K562 treated with DMSO at 1 percent for 4 hours (cell line): ENCODE measurements around the gene SFSWAP. TPM values are rescaled to one million over a fixed set of nuclear protein-coding genes. Genes with fewer than 3 reads are reported as not detected.

Source experiments
- total RNA-seq: library from RNA; unstranded; fragments of 300-600 nt; gene quantifications from 2 replicates; pipeline ENCODE4 v1.2.3, GENCODE V29; 2022; ENCODE audit not compliant: insufficient read depth

Gene SFSWAP
- 25.4 and 26.1 TPM in 2 replicates for total RNA-seq

DNA sequence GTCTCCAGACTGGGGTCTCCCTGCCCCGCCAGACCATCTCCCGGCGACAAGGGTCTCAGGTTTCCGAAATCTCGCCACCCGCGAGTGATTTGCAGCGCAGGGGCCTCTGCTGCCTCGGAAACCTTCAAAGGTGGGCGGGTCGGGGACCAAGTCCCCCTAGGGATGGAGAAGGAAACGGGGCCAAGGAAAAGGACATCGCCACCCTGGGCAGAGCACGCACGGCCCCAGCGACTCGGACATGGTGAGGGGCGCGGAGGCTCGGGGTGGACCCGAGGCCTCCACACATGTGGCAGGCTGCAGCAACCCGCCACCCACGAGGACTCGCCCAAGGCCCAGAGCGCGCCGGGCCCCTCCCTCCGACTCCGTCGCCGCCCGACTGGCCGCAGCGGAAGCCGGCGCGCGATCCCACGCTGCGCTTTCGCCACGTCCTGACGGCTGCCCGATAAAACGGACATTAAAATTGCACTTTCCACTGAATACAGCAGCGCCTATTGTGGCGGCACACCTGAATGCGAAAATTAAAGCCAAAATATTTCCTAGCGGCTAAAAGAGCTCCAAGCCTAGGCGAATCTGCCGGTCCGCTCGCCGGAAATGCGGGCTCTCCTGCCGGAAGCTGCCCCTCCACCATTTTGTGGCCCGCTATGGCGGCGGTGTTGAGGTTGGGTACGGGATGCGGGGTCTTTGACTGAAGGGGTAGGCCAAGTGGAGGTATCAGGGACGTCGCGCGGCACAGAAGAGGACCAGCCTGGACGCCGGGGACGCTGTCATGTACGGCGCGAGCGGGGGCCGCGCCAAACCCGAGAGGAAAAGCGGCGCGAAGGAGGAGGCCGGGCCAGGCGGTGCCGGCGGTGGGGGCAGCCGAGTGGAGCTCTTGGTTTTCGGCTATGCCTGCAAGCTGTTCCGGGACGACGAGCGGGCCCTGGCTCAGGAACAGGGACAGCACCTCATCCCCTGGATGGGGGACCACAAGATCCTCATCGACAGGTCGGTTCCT lies at the start of gene SFSWAP:
TSS of gene SFSWAP (plus strand) at position 627 of the 994 bp plus-strand sequence. CDS start at position 767, 140 bp downstream.

DNA sequence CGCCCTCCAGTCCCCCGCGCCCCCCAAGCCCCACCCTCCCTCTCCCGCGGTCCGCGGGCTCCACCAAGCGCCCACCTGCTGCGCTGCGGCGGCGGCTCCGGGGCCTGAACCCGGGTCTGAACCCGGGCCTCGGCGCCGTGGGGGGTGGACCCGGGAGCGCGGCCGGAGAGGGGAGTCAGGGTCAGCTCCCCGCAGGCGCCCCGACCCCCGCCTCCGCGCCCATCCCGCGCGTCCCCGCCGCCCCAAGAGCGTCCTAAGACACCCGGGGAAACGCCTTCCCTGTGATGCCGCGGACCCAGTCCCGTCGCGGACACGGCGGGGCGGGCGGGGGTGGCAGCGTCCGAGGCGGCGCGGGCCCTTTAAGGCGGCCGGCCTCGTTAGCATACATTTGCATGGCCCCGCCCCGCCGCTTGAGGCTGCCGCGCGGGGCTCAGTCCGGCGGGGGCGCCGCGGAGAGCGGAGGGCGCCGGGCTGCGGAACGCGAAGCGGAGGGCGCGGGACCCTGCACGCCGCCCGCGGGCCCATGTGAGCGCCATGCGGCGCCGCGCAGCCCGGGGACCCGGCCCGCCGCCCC lies 117.2 kb downstream of the SFSWAP start, which contains the start of gene MMP17:
TSS of gene MMP17 (plus strand) at position 433 of the 574 bp plus-strand sequence. CDS start at position 535, 102 bp downstream.

Other genes with a start within 250 kb of the SFSWAP start
- 7.3 and 16.0 TPM in 2 replicates for gene MMP17, start 117.3 kb downstream of the SFSWAP start, total RNA-seq
- 38.4 and 48.4 TPM in 2 replicates for gene ULK1, start 183.5 kb downstream of the SFSWAP start, total RNA-seq
- 23.4 and 30.7 TPM in 2 replicates for gene PUS1, start 218.2 kb downstream of the SFSWAP start, total RNA-seq
- 31.2 and 40.0 TPM in 2 replicates for gene EP400, start 238.9 kb downstream of the SFSWAP start, total RNA-seq